Osteoblast (primary cell): Measurements from ENCODE around the gene MAGEB1. TPM values are rescaled to one million over a fixed set of nuclear protein-coding genes. Genes with fewer than 3 reads are reported as not detected.

Experiments used
- DNase-seq: peaks from one replicate; pipeline ENCODE4 v3.0.0; 2011; ENCODE audit warnings: low spot score, mixed read lengths; ENCODE audit not compliant: insufficient read length; ENCODE audit errors: missing footprints
- H2AFZ ChIP-seq: 2 replicates; pipeline ENCODE4 v1.6.0; 2011; ENCODE audit warnings: mild to moderate bottlenecking, low read length
- H3K27ac ChIP-seq: 2 replicates; pipeline ENCODE4 v1.5.1; 2011; ENCODE audit warnings: mild to moderate bottlenecking, low read depth, low read length, moderate library complexity
- H3K27me3 ChIP-seq: 2 replicates; pipeline ENCODE4 v1.6.0; 2012; ENCODE audit warnings: mild to moderate bottlenecking, control low read depth, inconsistent platforms, low read length, moderate library complexity; ENCODE audit not compliant: insufficient read depth
- H3K36me3 ChIP-seq: 2 replicates; pipeline ENCODE4 v1.5.1; 2011; ENCODE audit warnings: mild to moderate bottlenecking, low read length, control low read depth, moderate library complexity; ENCODE audit not compliant: insufficient read depth
- H3K4me1 ChIP-seq: 2 replicates; pipeline ENCODE4 v1.5.1; 2011; ENCODE audit warnings: mild to moderate bottlenecking, low read length, control low read depth, moderate library complexity; ENCODE audit not compliant: insufficient read depth
- H3K4me2 ChIP-seq: 2 replicates; pipeline ENCODE4 v1.6.0; 2011; ENCODE audit warnings: mild to moderate bottlenecking, low read length; ENCODE audit not compliant: insufficient read depth
- H3K4me3 ChIP-seq: fragments of 200-600 bp; sonication (generic); 3 replicates; pipeline ENCODE4 v1.5.1; 2012; ENCODE audit warnings: mild to moderate bottlenecking, low read length, inconsistent platforms; ENCODE audit not compliant: insufficient read depth
- H3K79me2 ChIP-seq: 2 replicates; pipeline ENCODE4 v1.6.0; 2012; ENCODE audit warnings: mild to moderate bottlenecking, low read length, control low read depth, inconsistent platforms; ENCODE audit not compliant: insufficient read depth
- H3K9me3 ChIP-seq: 2 replicates; pipeline ENCODE4 v1.5.1; 2011; ENCODE audit warnings: low read depth, low read length, control low read depth
- H4K20me1 ChIP-seq: 2 replicates; pipeline ENCODE4 v1.6.0; 2012; ENCODE audit warnings: mild to moderate bottlenecking, low read length, control low read depth; ENCODE audit not compliant: insufficient read depth
- CTCF ChIP-seq: IDR thresholded peaks from 2 replicates; pipeline ENCODE4 v1.5.1; 2011; ENCODE audit warnings: mild to moderate bottlenecking, low read depth, low read length, moderate library complexity; ENCODE audit errors: extremely low read depth
- total RNA-seq: library from RNA; depleted of rRNA; stranded (reverse); fragments of >200 nt; gene quantifications from 2 replicates; pipeline ENCODE4 v1.2.3, GENCODE V29; 2012

Gene MAGEB1
- total RNA-seq = not detected in 2 replicates

GRCh38 chrX:30246769-30247489 lies at the start of gene MAGEB1:
TSS of gene MAGEB1 (plus strand) at chrX:30247146. CDS start at chrX:30250494, 3,348 bp downstream.
- no peaks in the 10 kb centered on the region for H4K20me1 ChIP-seq
- no peaks in the 10 kb centered on the region for H3K4me1 ChIP-seq
- no peak within 1 kb of the TSS for H3K4me3 ChIP-seq
- H2AFZ ChIP-seq = no peak within 1 kb of the TSS
- no peaks in the 10 kb centered on the region for H3K9me3 ChIP-seq
- DNase-seq = peak; percentile 46
- H3K36me3 ChIP-seq = no peaks in the 10 kb centered on the region
- H3K4me2 ChIP-seq = no peak within 1 kb of the TSS
- no peak within 1 kb of the TSS for H3K27ac ChIP-seq
- H3K79me2 ChIP-seq = no peaks in the 10 kb centered on the region
- H3K27me3 ChIP-seq = no peaks in the 10 kb centered on the region
- no peak for TF ChIP-seq CTCF

GRCh38 chrX:30212172-30212571 lies 34.8 kb upstream of the MAGEB1 start:
- Histone ChIP-seq H3K4me2 (no peak overlapping the region), H3K4me1 (no peaks in the 10 kb centered on the region), H3K79me2 (no peaks in the 10 kb centered on the region), H3K4me3 (no peak overlapping the region), H2AFZ (no peak overlapping the region), H3K27me3 (no peaks in the 10 kb centered on the region), H3K36me3 (no peaks in the 10 kb centered on the region), H4K20me1 (no peaks in the 10 kb centered on the region), H3K9me3 (no peaks in the 10 kb centered on the region), H3K27ac (no peak overlapping the region)
- TF ChIP-seq CTCF = no peak
- DNase-seq = no peak

- Histone ChIP-seq H3K79me2 (no peaks in the 10 kb centered on the region), H3K27me3 (no peaks in the 10 kb centered on the region), H3K4me1 (no peaks in the 10 kb centered on the region), H3K4me2 (no peak within 1 kb of the TSS), H3K9me3 (no peaks in the 10 kb centered on the region), H3K27ac (no peak within 1 kb of the TSS), H4K20me1 (no peaks in the 10 kb centered on the region), H3K36me3 (no peaks in the 10 kb centered on the region), H3K4me3 (no peak within 1 kb of the TSS), H2AFZ (no peak within 1 kb of the TSS)
- DNase-seq = no peak
- no peak for TF ChIP-seq CTCF
Measured at GRCh38 chrX:30215357-30215843, 31.5 kb upstream of the MAGEB1 start, which contains the start of gene MAGEB2. TSS of gene MAGEB2 (plus strand) at chrX:30215563. CDS start at chrX:30218581, 3,018 bp downstream.

- no peak overlapping the region for H2AFZ ChIP-seq
- no peaks in the 10 kb centered on the region for H3K36me3 ChIP-seq
- H3K27me3 ChIP-seq = no peaks in the 10 kb centered on the region
- H3K27ac ChIP-seq = no peak overlapping the region
- no peak overlapping the region for H3K4me2 ChIP-seq
- DNase-seq = no peak
- H4K20me1 ChIP-seq = no peaks in the 10 kb centered on the region
- no peaks in the 10 kb centered on the region for H3K79me2 ChIP-seq
- no peak overlapping the region for H3K4me3 ChIP-seq
- TF ChIP-seq CTCF = no peak
- no peaks in the 10 kb centered on the region for H3K4me1 ChIP-seq
- no peaks in the 10 kb centered on the region for H3K9me3 ChIP-seq
Measured at GRCh38 chrX:30217465-30217864, 29.5 kb upstream of the MAGEB1 start.
